GM12892 (cell line): Measurements from ENCODE around the gene C1QA.

Experiments used
- POLR2A ChIP-seq: IDR thresholded peaks from 2 replicates; pipeline ENCODE4 v1.6.1; 2011; ENCODE audit warnings: low read depth, low read length, control low read depth
- POLR2AphosphoS5 ChIP-seq: IDR thresholded peaks from 2 replicates; pipeline ENCODE4 v1.6.1; 2011; ENCODE audit warnings: low read depth, low read length, control low read depth

DNA sequence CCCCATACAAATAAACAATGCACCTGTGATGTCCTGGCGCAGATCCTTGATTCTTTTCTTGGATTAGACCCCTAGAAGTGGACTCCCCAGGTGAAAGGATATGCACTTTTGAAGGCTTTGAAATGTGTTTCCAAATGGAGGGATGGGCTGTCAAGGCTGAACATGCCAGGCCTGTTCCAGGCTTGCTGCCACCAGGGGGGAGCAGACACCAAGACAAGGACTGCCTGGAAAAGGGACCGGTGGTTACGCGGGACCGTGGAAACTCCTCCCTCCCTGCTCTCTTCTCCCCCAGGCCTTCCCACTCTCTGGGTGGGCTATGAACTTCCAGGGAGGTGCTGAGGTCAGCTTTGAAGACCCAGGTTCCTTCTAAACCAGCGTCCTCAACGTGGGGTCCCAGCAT is 29.3 kb downstream of the C1QA start:
- TF ChIP-seq POLR2AphosphoS5 = no peak
- TF ChIP-seq POLR2A = no peak
